Activated CD4-positive, alpha-beta memory T cell treated with anti-CD3 and anti-CD28 coated beads, Interleukin-2, amount 10 ng/mL, durations not matched to agents 7 days and 5 days (primary cell): ENCODE results near the gene MIPOL1. TPM values are rescaled to one million over a fixed set of nuclear protein-coding genes. Genes with fewer than 3 reads are reported as not detected.

Experiments
- CTCF ChIA-PET: fragments of 350-600 bp; sonication (Branson Sonifier 250); formaldehyde crosslinking; loops from one replicate; lab custom pipeline; 2021; ENCODE audit warnings: antibody characterized with exemption, inconsistent platforms; lab: Charles Lee
- POLR2A ChIA-PET: fragments of 350-600 bp; sonication (Branson Sonifier 250); formaldehyde crosslinking; loops from one replicate; lab custom pipeline; 2021; ENCODE audit warnings: antibody characterized with exemption; lab: Charles Lee
- DNase-seq: peaks from one replicate; pipeline ENCODE4 v3.0.0-alpha.2; 2020
- H3K27ac Mint-ChIP-seq: one replicate; pipeline ENCODE4 v1.8.0; 2021; ENCODE audit warnings: mild to moderate bottlenecking, mixed read lengths
- H3K27me3 Mint-ChIP-seq: one replicate; pipeline ENCODE4 v1.8.0; 2021; ENCODE audit warnings: mixed read lengths
- H3K36me3 Mint-ChIP-seq: one replicate; pipeline ENCODE4 v1.8.0; 2021; ENCODE audit warnings: low read depth, mixed read lengths
- H3K4me1 Mint-ChIP-seq: one replicate; pipeline ENCODE4 v1.8.0; 2021; ENCODE audit warnings: mixed read lengths
- H3K4me3 Mint-ChIP-seq: one replicate; pipeline ENCODE4 v1.8.0; 2021; ENCODE audit warnings: mild to moderate bottlenecking, mixed read lengths
- H3K9me3 Mint-ChIP-seq: one replicate; pipeline ENCODE4 v1.8.0; 2021; ENCODE audit warnings: mixed read lengths
- total RNA-seq, 2 experiments: library from RNA; stranded (reverse); gene quantifications; one replicate each; pipeline ENCODE4 v1.2.3, GENCODE V29; 2021

Gene MIPOL1
- total RNA-seq, 2 experiments from 2014 or later: 0.18 TPM; not detected in 1

- DNase-seq: no peak
- CTCF ChIA-PET: no interaction called here
- H3K36me3 Mint-ChIP-seq: no peaks in the 10 kb centered on the region
- H3K9me3 Mint-ChIP-seq: peaks cover 9% of the 10 kb centered on the region
- POLR2A ChIA-PET: no interaction called here
- no peak overlapping the region for H3K27ac Mint-ChIP-seq
- H3K4me3 Mint-ChIP-seq: no peak overlapping the region
- no peaks in the 10 kb centered on the region for H3K27me3 Mint-ChIP-seq
- H3K4me1 Mint-ChIP-seq: no peaks in the 10 kb centered on the region
These were observed 284.7 kb downstream of the MIPOL1 start for GRCh38 chr14:37482428-37482827.

- Mint-ChIP-seq H3K4me3 (no peak overlapping the region), H3K4me1 (no peaks in the 10 kb centered on the region), H3K9me3 (peaks cover 10% of the 10 kb centered on the region), H3K27me3 (no peaks in the 10 kb centered on the region), H3K36me3 (no peaks in the 10 kb centered on the region), H3K27ac (no peak overlapping the region)
- POLR2A ChIA-PET: no interaction called here
- no peak for DNase-seq
- CTCF ChIA-PET: no interaction called here
These were observed 285.9 kb downstream of the MIPOL1 start for GRCh38 chr14:37483672-37484071.

GRCh38 chr14:37490607-37491006, 292.9 kb downstream of the MIPOL1 start:
- H3K36me3 Mint-ChIP-seq: no peaks in the 10 kb centered on the region
- CTCF ChIA-PET: no interaction called here
- POLR2A ChIA-PET: no interaction called here
- no peak for DNase-seq
- no peak overlapping the region for H3K4me3 Mint-ChIP-seq
- H3K27ac Mint-ChIP-seq: no peak overlapping the region
- H3K9me3 Mint-ChIP-seq: peaks cover 4% of the 10 kb centered on the region
- no peaks in the 10 kb centered on the region for H3K4me1 Mint-ChIP-seq
- no peaks in the 10 kb centered on the region for H3K27me3 Mint-ChIP-seq

- POLR2A ChIA-PET: no interaction called here
- CTCF ChIA-PET: no interaction called here
- H3K36me3 Mint-ChIP-seq: no peaks in the 10 kb centered on the region
- H3K27ac Mint-ChIP-seq: no peak overlapping the region
- no peaks in the 10 kb centered on the region for H3K27me3 Mint-ChIP-seq
- no peaks in the 10 kb centered on the region for H3K4me1 Mint-ChIP-seq
- H3K4me3 Mint-ChIP-seq: no peak overlapping the region
- peaks cover 4% of the 10 kb centered on the region for H3K9me3 Mint-ChIP-seq
- DNase-seq: no peak
These were observed 293.3 kb downstream of the MIPOL1 start for GRCh38 chr14:37491076-37491475.

- H3K27ac Mint-ChIP-seq: no peak overlapping the region
- DNase-seq: no peak
- ChIA-PET CTCF (no interaction called here), POLR2A (no interaction called here)
- peaks cover 2% of the 10 kb centered on the region for H3K9me3 Mint-ChIP-seq
- no peaks in the 10 kb centered on the region for H3K4me1 Mint-ChIP-seq
- no peaks in the 10 kb centered on the region for H3K36me3 Mint-ChIP-seq
- H3K4me3 Mint-ChIP-seq: no peak overlapping the region
- H3K27me3 Mint-ChIP-seq: no peaks in the 10 kb centered on the region
These were observed 295.9 kb downstream of the MIPOL1 start for GRCh38 chr14:37493606-37494005.

- H3K4me3 Mint-ChIP-seq: no peak overlapping the region
- H3K9me3 Mint-ChIP-seq: peaks cover 2% of the 10 kb centered on the region
- no peak overlapping the region for H3K27ac Mint-ChIP-seq
- POLR2A ChIA-PET: no interaction called here
- H3K4me1 Mint-ChIP-seq: no peaks in the 10 kb centered on the region
- no peak for DNase-seq
- no peaks in the 10 kb centered on the region for H3K27me3 Mint-ChIP-seq
- no peaks in the 10 kb centered on the region for H3K36me3 Mint-ChIP-seq
- CTCF ChIA-PET: no interaction called here
These were observed 299.7 kb downstream of the MIPOL1 start for GRCh38 chr14:37497422-37497821.

- CTCF ChIA-PET: no interaction called here
- H3K36me3 Mint-ChIP-seq: no peaks in the 10 kb centered on the region
- no peak for DNase-seq
- POLR2A ChIA-PET: no interaction called here
- no peaks in the 10 kb centered on the region for H3K4me1 Mint-ChIP-seq
- H3K4me3 Mint-ChIP-seq: no peak overlapping the region
- H3K27me3 Mint-ChIP-seq: no peaks in the 10 kb centered on the region
- H3K9me3 Mint-ChIP-seq: no peaks in the 10 kb centered on the region
- no peak overlapping the region for H3K27ac Mint-ChIP-seq
These were observed 304.1 kb downstream of the MIPOL1 start for GRCh38 chr14:37501877-37502276.

GRCh38 chr14:37508503-37508902, 310.8 kb downstream of the MIPOL1 start:
- Mint-ChIP-seq H3K27ac (no peak overlapping the region), H3K36me3 (no peaks in the 10 kb centered on the region), H3K9me3 (peaks cover 3% of the 10 kb centered on the region), H3K27me3 (no peaks in the 10 kb centered on the region), H3K4me3 (no peak overlapping the region), H3K4me1 (no peaks in the 10 kb centered on the region)
- CTCF ChIA-PET: no interaction called here
- no peak for DNase-seq
- POLR2A ChIA-PET: no interaction called here

- POLR2A ChIA-PET: no interaction called here
- CTCF ChIA-PET: no interaction called here
These were observed 314.4 kb downstream of the MIPOL1 start for GRCh38 chr14:37512173-37512572.

GRCh38 chr14:37515771-37516170, 318.0 kb downstream of the MIPOL1 start:
- Mint-ChIP-seq H3K4me3 (no peak overlapping the region), H3K27ac (no peak overlapping the region), H3K36me3 (no peaks in the 10 kb centered on the region), H3K9me3 (peaks cover 2% of the 10 kb centered on the region), H3K4me1 (no peaks in the 10 kb centered on the region), H3K27me3 (no peaks in the 10 kb centered on the region)
- DNase-seq: no peak
- ChIA-PET POLR2A (no interaction called here), CTCF (no interaction called here)

More at GRCh38 chr14:37512173-37512572, 314.4 kb downstream of the MIPOL1 start:
- no peak overlapping the region for H3K4me3 Mint-ChIP-seq
- H3K36me3 Mint-ChIP-seq: no peaks in the 10 kb centered on the region
- H3K27ac Mint-ChIP-seq: no peak overlapping the region
- DNase-seq: no peak
- peaks cover 5% of the 10 kb centered on the region for H3K9me3 Mint-ChIP-seq
- no peaks in the 10 kb centered on the region for H3K4me1 Mint-ChIP-seq
- H3K27me3 Mint-ChIP-seq: no peaks in the 10 kb centered on the region

- no peak overlapping the region for H3K4me3 Mint-ChIP-seq
- no peak overlapping the region for H3K27ac Mint-ChIP-seq
- peaks cover 3% of the 10 kb centered on the region for H3K9me3 Mint-ChIP-seq
- ChIA-PET POLR2A (no interaction called here), CTCF (no interaction called here)
- DNase-seq: no peak
- H3K4me1 Mint-ChIP-seq: no peaks in the 10 kb centered on the region
- H3K27me3 Mint-ChIP-seq: no peaks in the 10 kb centered on the region
- no peaks in the 10 kb centered on the region for H3K36me3 Mint-ChIP-seq
These were observed 329.3 kb downstream of the MIPOL1 start for GRCh38 chr14:37526994-37527393.

GRCh38 chr14:37539992-37540391, 342.3 kb downstream of the MIPOL1 start:
- CTCF ChIA-PET: no interaction called here
- no peak overlapping the region for H3K27ac Mint-ChIP-seq
- POLR2A ChIA-PET: no interaction called here
- DNase-seq: no peak
- no peaks in the 10 kb centered on the region for H3K27me3 Mint-ChIP-seq
- no peak overlapping the region for H3K4me3 Mint-ChIP-seq
- H3K9me3 Mint-ChIP-seq: peaks cover 2% of the 10 kb centered on the region
- H3K36me3 Mint-ChIP-seq: no peaks in the 10 kb centered on the region
- H3K4me1 Mint-ChIP-seq: no peaks in the 10 kb centered on the region

- H3K4me1 Mint-ChIP-seq: no peaks in the 10 kb centered on the region
- H3K36me3 Mint-ChIP-seq: no peaks in the 10 kb centered on the region
- ChIA-PET POLR2A (no interaction called here), CTCF (no interaction called here)
- no peak overlapping the region for H3K4me3 Mint-ChIP-seq
- DNase-seq: no peak
- H3K9me3 Mint-ChIP-seq: no peaks in the 10 kb centered on the region
- no peak overlapping the region for H3K27ac Mint-ChIP-seq
- H3K27me3 Mint-ChIP-seq: no peaks in the 10 kb centered on the region
These were observed 346.7 kb downstream of the MIPOL1 start for GRCh38 chr14:37544407-37544806.

GRCh38 chr14:37545174-37545573, 347.4 kb downstream of the MIPOL1 start:
- CTCF ChIA-PET: no interaction called here

More at GRCh38 chr14:37545174-37545573, 347.4 kb downstream of the MIPOL1 start:
- Mint-ChIP-seq H3K27ac (no peak overlapping the region), H3K27me3 (no peaks in the 10 kb centered on the region), H3K4me1 (no peaks in the 10 kb centered on the region), H3K4me3 (no peak overlapping the region), H3K9me3 (no peaks in the 10 kb centered on the region), H3K36me3 (no peaks in the 10 kb centered on the region)
- DNase-seq: no peak
- POLR2A ChIA-PET: no interaction called here
